Ammon's horn (tissue), 1 donor: Measurements from ENCODE around the gene MRPL53.

Experiments
- DNase-seq: peaks from one replicate; pipeline ENCODE4 v3.0.0-alpha.2; 2016; ENCODE audit warnings: low spot score

Gene MRPL53

GRCh38 chr2:74472086-74472944 is at the start of gene MRPL53:
MRPL53 (minus strand) TSS chr2:74472680; CDS start chr2:74472660, 20 bp downstream.
- peak; percentile 97 for DNase-seq

- DNase-seq = no peak
These were observed 44.2 kb upstream of the MRPL53 start for GRCh38 chr2:74516650-74517049.

- DNase-seq = peak; percentile 29
These were observed 43.6 kb upstream of the MRPL53 start for GRCh38 chr2:74515981-74516633.

GRCh38 chr2:74515271-74515980 is 42.9 kb upstream of the MRPL53 start:
- no peak for DNase-seq

GRCh38 chr2:74514368-74515270 is 42.1 kb upstream of the MRPL53 start, which contains the start of gene TLX2:
TLX2 (plus strand) TSS chr2:74514450; CDS start chr2:74514807, 357 bp downstream.
- DNase-seq = no peak

GRCh38 chr2:74513605-74514367 is 41.3 kb upstream of the MRPL53 start:
- DNase-seq = no peak

- no peak for DNase-seq
These were observed 40.5 kb upstream of the MRPL53 start for GRCh38 chr2:74512744-74513604.

- DNase-seq = no peak
These were observed 38.9 kb upstream of the MRPL53 start for GRCh38 chr2:74511104-74511989.

- DNase-seq = no peak
These were observed 37.8 kb upstream of the MRPL53 start for GRCh38 chr2:74510272-74510671.

GRCh38 chr2:74507926-74508520 is 35.5 kb upstream of the MRPL53 start:
- DNase-seq = peak; percentile 59

GRCh38 chr2:74507145-74507925 is 34.9 kb upstream of the MRPL53 start, which contains the start of gene PCGF1:
PCGF1 (minus strand) TSS chr2:74507695; CDS start chr2:74507668, 27 bp downstream.
- DNase-seq = peak; percentile 99

GRCh38 chr2:74505448-74506246 is 33.2 kb upstream of the MRPL53 start:
- no peak for DNase-seq

GRCh38 chr2:74504591-74504990 is 32.1 kb upstream of the MRPL53 start:
- no peak for DNase-seq

- DNase-seq = no peak
These were observed 31.3 kb upstream of the MRPL53 start for GRCh38 chr2:74503506-74504475.
